ENCODE data around the gene CNST.

DNA sequence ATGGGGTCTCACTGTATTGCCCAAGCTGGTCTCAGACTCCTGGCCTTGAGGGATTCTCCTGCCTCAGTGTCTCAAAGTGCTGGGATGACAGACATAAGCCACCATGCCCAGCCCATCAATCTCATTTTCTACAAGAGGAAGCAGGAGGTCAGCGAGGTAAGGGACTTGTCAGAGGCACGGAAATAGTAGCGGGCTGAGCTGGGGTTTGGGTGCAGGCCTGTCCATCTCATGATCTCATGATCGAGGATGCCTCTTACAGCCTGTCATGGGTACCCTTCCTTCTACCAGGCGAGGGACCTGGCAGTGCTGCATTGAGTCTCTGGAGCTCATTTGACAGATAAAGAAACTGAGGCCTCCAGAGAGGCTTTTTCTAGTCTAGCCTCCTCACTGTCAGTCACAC is 129.4 kb downstream of the CNST start:
- no peak for TF ChIP-seq TAF1 (IDR thresholded peaks at IDR 0.05; ENCODE audit: borderline replicate concordance, insufficient read depth, low read length)
- TF ChIP-seq POLR2AphosphoS5 (IDR thresholded peaks at IDR 0.05; ENCODE audit: low read depth, low read length) = no peak
- TF ChIP-seq, protein P1, sequence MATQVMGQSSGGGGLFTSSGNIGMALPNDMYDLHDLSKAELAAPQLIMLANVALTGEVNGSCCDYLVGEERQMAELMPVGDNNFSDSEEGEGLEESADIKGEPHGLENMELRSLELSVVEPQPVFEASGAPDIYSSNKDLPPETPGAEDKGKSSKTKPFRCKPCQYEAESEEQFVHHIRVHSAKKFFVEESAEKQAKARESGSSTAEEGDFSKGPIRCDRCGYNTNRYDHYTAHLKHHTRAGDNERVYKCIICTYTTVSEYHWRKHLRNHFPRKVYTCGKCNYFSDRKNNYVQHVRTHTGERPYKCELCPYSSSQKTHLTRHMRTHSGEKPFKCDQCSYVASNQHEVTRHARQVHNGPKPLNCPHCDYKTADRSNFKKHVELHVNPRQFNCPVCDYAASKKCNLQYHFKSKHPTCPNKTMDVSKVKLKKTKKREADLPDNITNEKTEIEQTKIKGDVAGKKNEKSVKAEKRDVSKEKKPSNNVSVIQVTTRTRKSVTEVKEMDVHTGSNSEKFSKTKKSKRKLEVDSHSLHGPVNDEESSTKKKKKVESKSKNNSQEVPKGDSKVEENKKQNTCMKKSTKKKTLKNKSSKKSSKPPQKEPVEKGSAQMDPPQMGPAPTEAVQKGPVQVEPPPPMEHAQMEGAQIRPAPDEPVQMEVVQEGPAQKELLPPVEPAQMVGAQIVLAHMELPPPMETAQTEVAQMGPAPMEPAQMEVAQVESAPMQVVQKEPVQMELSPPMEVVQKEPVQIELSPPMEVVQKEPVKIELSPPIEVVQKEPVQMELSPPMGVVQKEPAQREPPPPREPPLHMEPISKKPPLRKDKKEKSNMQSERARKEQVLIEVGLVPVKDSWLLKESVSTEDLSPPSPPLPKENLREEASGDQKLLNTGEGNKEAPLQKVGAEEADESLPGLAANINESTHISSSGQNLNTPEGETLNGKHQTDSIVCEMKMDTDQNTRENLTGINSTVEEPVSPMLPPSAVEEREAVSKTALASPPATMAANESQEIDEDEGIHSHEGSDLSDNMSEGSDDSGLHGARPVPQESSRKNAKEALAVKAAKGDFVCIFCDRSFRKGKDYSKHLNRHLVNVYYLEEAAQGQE (IDR thresholded peaks at IDR 0.05; ENCODE audit: insufficient read depth in 1 of 2, low read depth in 2 of 2, low read length in 2 of 2) = no peak
